ENCODE results near the gene PTCD1. TPM values are rescaled to one million over a fixed set of nuclear protein-coding genes. Genes with fewer than 3 reads are reported as not detected.

The PTCD1 gene
- total and polyA plus RNA-seq, 9 of the 15 experiments (the other 6 are each of a cell fraction or from before 2014, with no cell fraction given), result 0.46 to 17.1 (median 6.2) TPM

DNA sequence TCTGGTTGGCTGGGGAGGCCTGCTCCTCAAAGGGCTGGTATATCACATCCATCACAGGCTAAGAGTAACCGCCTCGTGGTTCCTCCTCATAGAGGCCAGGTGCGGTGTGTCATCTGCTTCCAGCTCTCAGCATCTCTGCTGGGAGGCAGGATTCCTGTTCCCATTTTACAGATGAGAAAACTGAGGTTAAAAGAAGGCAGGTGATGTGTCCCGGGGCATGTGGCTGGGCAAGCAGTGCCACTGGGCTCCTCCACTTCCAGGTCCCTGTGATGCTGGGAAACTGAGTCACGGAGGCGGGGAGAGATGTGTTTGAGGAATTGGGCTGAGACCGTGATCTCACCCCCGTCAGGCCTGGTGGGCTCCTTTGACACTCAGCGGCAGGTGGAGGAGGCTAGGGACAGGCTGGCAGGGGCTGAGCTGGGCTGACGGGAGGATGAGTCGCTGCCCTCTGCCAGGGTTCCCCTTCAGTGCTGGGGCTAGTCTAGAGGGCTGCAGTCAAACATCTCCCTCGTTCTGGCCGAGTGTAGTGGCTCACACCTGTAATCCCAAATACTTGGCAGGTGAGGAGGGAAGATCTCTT lies 54.7 kb downstream of the PTCD1 start (continued):
- TF ChIP-seq CREBBP (IDR thresholded peaks at IDR 0.05; ENCODE audit: low read depth, low read length) (no peak), HNRNPLL (IDR thresholded peaks at IDR 0.05; ENCODE audit: low read depth, low read length, poor library complexity, severe bottlenecking) (no peak), PHB2 (IDR thresholded peaks at IDR 0.05; ENCODE audit: low read depth) (no peak), THRAP3 (IDR thresholded peaks at IDR 0.05; ENCODE audit: borderline replicate concordance) (no peak)
- TF ChIP-seq, protein P1, sequence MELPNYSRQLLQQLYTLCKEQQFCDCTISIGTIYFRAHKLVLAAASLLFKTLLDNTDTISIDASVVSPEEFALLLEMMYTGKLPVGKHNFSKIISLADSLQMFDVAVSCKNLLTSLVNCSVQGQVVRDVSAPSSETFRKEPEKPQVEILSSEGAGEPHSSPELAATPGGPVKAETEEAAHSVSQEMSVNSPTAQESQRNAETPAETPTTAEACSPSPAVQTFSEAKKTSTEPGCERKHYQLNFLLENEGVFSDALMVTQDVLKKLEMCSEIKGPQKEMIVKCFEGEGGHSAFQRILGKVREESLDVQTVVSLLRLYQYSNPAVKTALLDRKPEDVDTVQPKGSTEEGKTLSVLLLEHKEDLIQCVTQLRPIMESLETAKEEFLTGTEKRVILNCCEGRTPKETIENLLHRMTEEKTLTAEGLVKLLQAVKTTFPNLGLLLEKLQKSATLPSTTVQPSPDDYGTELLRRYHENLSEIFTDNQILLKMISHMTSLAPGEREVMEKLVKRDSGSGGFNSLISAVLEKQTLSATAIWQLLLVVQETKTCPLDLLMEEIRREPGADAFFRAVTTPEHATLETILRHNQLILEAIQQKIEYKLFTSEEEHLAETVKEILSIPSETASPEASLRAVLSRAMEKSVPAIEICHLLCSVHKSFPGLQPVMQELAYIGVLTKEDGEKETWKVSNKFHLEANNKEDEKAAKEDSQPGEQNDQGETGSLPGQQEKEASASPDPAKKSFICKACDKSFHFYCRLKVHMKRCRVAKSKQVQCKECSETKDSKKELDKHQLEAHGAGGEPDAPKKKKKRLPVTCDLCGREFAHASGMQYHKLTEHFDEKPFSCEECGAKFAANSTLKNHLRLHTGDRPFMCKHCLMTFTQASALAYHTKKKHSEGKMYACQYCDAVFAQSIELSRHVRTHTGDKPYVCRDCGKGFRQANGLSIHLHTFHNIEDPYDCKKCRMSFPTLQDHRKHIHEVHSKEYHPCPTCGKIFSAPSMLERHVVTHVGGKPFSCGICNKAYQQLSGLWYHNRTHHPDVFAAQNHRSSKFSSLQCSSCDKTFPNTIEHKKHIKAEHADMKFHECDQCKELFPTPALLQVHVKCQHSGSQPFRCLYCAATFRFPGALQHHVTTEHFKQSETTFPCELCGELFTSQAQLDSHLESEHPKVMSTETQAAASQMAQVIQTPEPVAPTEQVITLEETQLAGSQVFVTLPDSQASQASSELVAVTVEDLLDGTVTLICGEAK (IDR thresholded peaks at IDR 0.05), result no peak
- TF ChIP-seq, protein P1 (CRISPR knock-in tag; IDR thresholded peaks at IDR 0.05), result no peak
- TF ChIP-seq, protein P2, sequence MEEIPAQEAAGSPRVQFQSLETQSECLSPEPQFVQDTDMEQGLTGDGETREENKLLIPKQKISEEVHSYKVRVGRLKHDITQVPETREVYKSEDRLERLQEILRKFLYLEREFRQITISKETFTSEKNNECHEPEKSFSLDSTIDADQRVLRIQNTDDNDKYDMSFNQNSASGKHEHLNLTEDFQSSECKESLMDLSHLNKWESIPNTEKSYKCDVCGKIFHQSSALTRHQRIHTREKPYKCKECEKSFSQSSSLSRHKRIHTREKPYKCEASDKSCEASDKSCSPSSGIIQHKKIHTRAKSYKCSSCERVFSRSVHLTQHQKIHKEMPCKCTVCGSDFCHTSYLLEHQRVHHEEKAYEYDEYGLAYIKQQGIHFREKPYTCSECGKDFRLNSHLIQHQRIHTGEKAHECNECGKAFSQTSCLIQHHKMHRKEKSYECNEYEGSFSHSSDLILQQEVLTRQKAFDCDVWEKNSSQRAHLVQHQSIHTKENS (CRISPR knock-in tag; IDR thresholded peaks at IDR 0.05), result no peak
